ENCODE measurements around the gene BCL11B. TPM values are rescaled to one million over a fixed set of nuclear protein-coding genes. Genes with fewer than 3 reads are reported as not detected.

BCL11B gene
- total RNA-seq, 4 donors from 2014 or later: 0.68 to 1.5 (median 0.85) TPM

GRCh38 chr14:99133636-99134515 lies 138.1 kb downstream of the BCL11B start:
- TF ChIP-seq CTCF (IDR thresholded peaks at IDR 0.05; ENCODE audit: low read depth): no peak

GRCh38 chr14:99132821-99133635 lies 139.0 kb downstream of the BCL11B start:
- TF ChIP-seq CTCF (IDR thresholded peaks at IDR 0.05; ENCODE audit: low read depth): no peak

- no peak for TF ChIP-seq CTCF (IDR thresholded peaks at IDR 0.05; ENCODE audit: low read depth)
Measured at GRCh38 chr14:99131632-99132271, 140.2 kb downstream of the BCL11B start.

- TF ChIP-seq CTCF (IDR thresholded peaks at IDR 0.05; ENCODE audit: low read depth): no peak
Measured at GRCh38 chr14:99129998-99130397, 142.0 kb downstream of the BCL11B start.

- no peak for TF ChIP-seq CTCF (IDR thresholded peaks at IDR 0.05; ENCODE audit: low read depth)
Measured at GRCh38 chr14:99129211-99129696, 142.7 kb downstream of the BCL11B start.

GRCh38 chr14:99128185-99128584 lies 143.8 kb downstream of the BCL11B start:
- TF ChIP-seq CTCF (IDR thresholded peaks at IDR 0.05; ENCODE audit: low read depth): no peak

Data from subcutaneous adipose tissue (tissue), 4 donors.